Endometrial microvascular endothelial cells (primary cell): ENCODE data around the gene AFMID. TPM values are rescaled to one million over a fixed set of nuclear protein-coding genes. Genes with fewer than 3 reads are reported as not detected.

Experiments
- in situ Hi-C: cut with HindIII; loops from 2 replicates; pipeline ENCODE4 v1.10.0; 2017; ENCODE audit warnings: low sequenced_read_pairs, low pct_unique_long_range_greater_than_20kb; ENCODE audit errors: inconsistent ontology term
- total RNA-seq: library from RNA; depleted of rRNA; stranded (reverse); fragments of >200 nt; gene quantifications from one replicate; pipeline ENCODE4 v1.2.3, GENCODE V29; 2015; ENCODE audit errors: inconsistent ontology term

Gene AFMID
- total RNA-seq, 1 donor from 2014 or later: 23.1 TPM

DNA sequence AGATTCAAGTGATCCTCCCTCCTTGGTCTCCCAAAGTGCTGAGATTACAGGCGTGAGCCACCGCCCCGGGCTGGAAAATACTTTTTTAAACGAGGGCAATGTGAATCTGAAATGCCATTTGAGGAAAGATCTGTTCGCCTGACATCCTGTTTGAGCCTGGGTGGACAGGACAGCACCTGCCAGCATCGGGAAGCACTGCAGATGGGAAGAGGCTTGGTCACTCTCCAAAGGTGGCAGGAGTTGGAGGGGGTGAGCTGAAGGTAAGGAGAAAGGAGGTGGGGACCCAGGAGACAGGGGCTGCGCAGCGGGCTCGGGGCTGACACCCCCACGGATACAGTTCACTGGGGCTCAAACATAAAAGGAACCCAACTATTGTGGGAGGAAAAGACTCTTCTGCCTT is 22.9 kb downstream of the AFMID start:
- in situ Hi-C loops: no loop called here

DNA sequence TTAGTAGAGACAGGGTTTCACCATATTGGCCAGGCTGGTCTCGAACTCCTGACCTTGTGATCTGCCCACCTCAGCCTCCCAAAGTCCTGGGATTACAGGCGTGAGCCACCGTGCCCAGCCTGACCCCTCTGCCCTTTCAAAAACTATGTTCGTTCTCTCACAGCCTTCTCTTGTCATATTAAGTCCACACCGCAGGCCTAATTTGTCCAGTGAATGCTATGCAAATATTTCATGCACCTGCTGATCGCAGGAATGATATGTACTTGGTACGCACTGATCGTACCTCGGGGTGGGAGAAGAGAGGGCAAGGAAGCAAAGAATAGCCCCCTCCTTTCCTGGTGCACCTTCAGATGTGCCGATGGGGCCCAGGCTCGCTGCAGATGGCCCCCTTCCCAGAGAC is 23.9 kb downstream of the AFMID start:
- in situ Hi-C loops: no loop called here

DNA sequence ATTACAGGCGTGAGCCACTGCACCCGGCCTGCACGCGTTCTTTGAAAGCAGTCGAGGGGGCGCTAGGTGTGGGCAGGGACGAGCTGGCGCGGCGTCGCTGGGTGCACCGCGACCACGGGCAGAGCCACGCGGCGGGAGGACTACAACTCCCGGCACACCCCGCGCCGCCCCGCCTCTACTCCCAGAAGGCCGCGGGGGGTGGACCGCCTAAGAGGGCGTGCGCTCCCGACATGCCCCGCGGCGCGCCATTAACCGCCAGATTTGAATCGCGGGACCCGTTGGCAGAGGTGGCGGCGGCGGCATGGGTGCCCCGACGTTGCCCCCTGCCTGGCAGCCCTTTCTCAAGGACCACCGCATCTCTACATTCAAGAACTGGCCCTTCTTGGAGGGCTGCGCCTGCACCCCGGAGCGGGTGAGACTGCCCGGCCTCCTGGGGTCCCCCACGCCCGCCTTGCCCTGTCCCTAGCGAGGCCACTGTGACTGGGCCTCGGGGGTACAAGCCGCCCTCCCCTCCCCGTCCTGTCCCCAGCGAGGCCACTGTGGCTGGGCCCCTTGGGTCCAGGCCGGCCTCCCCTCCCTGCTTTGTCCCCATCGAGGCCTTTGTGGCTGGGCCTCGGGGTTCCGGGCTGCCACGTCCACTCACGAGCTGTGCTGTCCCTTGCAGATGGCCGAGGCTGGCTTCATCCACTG is 27.0 kb downstream of the AFMID start, which contains the start of gene BIRC5:
TSS of gene BIRC5 (plus strand) at position 238 of the 690 bp plus-strand sequence. CDS start at position 302, 64 bp downstream.
- in situ Hi-C loops: no loop called here

DNA sequence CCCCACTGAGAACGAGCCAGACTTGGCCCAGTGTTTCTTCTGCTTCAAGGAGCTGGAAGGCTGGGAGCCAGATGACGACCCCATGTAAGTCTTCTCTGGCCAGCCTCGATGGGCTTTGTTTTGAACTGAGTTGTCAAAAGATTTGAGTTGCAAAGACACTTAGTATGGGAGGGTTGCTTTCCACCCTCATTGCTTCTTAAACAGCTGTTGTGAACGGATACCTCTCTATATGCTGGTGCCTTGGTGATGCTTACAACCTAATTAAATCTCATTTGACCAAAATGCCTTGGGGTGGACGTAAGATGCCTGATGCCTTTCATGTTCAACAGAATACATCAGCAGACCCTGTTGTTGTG is 27.5 kb downstream of the AFMID start:
- in situ Hi-C loops: no loop called here

GRCh38 chr17:78219396-78220150 is 32.4 kb downstream of the AFMID start:
- in situ Hi-C loops: no loop called here

GRCh38 chr17:78223061-78223460 is 35.9 kb downstream of the AFMID start:
- in situ Hi-C loops: no loop called here

DNA sequence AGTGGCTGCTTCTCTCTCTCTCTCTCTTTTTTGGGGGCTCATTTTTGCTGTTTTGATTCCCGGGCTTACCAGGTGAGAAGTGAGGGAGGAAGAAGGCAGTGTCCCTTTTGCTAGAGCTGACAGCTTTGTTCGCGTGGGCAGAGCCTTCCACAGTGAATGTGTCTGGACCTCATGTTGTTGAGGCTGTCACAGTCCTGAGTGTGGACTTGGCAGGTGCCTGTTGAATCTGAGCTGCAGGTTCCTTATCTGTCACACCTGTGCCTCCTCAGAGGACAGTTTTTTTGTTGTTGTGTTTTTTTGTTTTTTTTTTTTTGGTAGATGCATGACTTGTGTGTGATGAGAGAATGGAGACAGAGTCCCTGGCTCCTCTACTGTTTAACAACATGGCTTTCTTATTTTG is 36.6 kb downstream of the AFMID start:
- in situ Hi-C loops: no loop called here

DNA sequence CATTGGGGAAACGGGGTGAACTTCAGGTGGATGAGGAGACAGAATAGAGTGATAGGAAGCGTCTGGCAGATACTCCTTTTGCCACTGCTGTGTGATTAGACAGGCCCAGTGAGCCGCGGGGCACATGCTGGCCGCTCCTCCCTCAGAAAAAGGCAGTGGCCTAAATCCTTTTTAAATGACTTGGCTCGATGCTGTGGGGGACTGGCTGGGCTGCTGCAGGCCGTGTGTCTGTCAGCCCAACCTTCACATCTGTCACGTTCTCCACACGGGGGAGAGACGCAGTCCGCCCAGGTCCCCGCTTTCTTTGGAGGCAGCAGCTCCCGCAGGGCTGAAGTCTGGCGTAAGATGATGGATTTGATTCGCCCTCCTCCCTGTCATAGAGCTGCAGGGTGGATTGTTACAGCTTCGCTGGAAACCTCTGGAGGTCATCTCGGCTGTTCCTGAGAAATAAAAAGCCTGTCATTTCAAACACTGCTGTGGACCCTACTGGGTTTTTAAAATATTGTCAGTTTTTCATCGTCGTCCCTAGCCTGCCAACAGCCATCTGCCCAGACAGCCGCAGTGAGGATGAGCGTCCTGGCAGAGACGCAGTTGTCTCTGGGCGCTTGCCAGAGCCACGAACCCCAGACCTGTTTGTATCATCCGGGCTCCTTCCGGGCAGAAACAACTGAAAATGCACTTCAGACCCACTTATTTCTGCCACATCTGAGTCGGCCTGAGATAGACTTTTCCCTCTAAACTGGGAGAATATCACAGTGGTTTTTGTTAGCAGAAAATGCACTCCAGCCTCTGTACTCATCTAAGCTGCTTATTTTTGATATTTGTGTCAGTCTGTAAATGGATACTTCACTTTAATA is 37.3 kb downstream of the AFMID start:
- in situ Hi-C loops: no loop called here

DNA sequence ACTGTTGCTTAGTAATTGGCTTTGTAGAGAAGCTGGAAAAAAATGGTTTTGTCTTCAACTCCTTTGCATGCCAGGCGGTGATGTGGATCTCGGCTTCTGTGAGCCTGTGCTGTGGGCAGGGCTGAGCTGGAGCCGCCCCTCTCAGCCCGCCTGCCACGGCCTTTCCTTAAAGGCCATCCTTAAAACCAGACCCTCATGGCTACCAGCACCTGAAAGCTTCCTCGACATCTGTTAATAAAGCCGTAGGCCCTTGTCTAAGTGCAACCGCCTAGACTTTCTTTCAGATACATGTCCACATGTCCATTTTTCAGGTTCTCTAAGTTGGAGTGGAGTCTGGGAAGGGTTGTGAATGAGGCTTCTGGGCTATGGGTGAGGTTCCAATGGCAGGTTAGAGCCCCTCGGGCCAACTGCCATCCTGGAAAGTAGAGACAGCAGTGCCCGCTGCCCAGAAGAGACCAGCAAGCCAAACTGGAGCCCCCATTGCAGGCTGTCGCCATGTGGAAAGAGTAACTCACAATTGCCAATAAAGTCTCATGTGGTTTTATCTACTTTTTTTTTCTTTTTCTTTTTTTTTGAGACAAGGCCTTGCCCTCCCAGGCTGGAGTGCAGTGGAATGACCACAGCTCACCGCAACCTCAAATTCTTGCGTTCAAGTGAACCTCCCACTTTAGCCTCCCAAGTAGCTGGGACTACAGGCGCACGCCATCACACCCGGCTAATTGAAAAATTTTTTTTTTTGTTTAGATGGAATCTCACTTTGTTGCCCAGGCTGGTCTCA is 38.1 kb downstream of the AFMID start:
- in situ Hi-C loops: no loop called here

GRCh38 chr17:78226055-78226758 is 39.0 kb downstream of the AFMID start:
- in situ Hi-C loops: no loop called here

GRCh38 chr17:78226759-78227454 is 39.7 kb downstream of the AFMID start:
- in situ Hi-C loops: no loop called here

DNA sequence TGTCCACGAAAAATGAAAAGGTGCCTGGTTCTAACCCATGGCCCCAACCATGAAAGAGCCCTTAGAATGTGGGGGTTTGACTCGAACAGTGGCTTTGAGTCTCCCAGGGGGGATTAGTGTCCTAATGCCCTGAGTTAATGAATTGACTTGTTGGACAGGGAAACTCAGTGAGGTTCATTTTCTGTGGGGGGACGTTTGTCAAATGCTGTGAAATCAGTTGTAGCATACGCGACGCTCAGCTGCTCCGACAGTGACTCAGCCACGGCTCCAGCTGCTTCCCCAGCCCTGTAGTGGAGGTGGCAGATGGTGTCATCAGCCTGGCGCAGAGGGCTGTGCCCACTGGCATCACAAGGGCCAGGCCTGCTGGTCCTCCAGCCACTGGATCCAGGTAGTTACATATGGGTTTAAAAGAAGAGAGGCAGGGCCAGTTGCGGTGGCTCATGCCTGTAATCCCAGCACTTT is 40.3 kb downstream of the AFMID start:
- in situ Hi-C loops: no loop called here

DNA sequence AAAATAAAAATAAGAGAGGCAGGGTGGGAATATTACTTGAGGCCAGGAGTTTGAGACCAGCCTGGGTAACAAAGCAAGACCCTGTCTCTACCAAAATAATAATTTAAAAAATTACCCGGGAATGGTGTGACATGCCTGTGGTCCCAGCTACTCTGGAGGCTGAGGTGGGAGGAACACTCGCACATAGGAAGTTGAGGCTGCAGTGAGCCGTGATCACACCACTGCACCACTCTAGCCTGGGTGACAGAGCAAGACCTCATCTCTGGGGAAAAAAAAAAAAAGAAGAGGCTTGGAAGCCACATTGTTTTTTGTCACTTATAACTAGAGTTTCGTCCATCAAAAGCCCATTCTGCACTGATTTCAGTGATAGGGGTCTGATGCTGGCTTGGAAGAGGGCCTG is 41.0 kb downstream of the AFMID start:
- in situ Hi-C loops: no loop called here

DNA sequence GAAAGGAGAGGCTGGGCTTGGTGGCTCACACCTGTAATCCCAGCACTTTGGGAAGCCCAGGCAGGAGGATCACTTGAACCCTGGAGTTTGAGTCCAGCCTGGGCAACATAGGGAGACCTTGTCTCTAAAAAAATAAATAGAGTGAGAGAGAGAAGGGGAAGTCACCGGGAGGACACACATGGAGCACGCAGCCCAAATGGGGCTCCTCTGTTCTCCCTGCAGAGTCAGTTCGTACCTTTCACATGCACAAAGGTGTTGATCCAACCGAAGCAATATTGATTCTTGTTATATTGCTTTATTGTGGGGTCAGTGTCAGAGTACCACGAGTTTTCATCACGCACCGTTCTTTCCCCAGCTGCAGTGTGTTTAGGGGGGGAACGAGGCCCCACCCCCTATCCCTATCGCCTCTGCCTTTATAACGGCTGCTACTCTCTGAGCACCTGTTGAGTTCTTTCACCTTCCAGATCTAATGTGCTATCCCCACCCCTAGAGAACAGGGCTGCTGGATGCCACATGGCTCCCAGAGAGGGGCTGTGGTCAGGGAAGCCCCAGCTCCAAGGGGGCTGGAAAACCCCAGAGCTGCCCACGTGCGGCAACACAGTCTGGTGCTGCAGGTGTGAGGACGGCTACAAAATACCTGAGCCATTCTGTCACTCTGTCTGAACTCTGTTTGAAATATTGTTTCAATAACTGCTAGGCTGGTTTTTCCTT is 43.2 kb downstream of the AFMID start:
- in situ Hi-C loops: no loop called here

DNA sequence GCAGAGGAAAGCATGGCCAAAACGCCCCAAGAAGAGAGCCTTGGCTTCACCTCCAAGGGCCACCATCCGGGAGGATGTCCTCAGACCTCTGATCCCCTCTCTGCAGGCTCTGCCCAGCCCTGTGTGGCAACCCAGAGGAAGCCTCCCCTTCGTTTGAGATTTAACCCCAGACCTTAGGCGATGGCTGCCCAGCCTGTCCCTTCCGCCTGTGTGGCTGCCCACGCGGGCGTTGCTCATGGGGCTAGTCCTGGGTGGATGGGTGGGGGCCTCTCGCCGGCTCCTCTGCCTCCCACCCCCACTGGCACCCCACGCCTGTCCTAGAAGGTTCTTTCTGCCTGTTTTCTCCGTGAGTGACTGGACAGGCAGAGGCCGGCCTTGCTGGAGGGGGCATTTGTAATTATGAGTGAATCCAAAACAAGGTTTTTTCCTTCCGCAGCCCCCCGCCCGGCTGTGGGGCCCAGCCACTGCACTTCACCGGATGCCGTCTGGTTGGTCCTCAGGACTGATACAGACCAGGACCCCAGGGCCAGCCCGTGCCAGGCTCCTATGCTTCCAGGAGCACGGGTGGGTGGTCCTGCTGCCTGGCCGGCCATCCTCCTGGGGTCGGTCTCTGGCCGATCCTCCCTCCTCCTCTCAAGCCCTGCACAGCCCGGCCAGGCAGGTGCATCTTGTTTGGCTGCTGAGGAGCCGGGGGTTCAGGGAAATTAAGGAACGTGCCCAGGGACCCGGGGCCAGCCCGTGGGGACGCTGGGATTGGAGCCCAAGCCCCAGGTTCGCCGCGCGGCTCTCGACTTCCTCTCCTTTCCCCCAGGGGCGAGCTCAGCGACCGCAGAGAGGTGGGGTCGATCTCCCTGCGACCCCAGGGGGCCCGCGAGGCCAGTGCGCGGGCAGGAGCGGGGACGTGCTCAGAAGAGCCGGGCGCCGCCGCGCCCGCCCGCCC is 44.1 kb downstream of the AFMID start, which contains the start of gene TMEM235:
TSS of gene TMEM235 (plus strand) at position 636 of the 940 bp plus-strand sequence. CDS start 393 bp downstream, outside the sequence.
- in situ Hi-C loops: no loop called here
